GM21360 (cell line): ENCODE results near the gene PIR.

ENCODE experiments used
- ATAC-seq: cut with Tn5 transposase; IDR thresholded peaks from one replicate; pipeline ENCODE4 v1.9.1; 2021; ENCODE audit warnings: mild to moderate bottlenecking, moderate library complexity; ENCODE audit not compliant: unreplicated experiment

PIR gene

DNA sequence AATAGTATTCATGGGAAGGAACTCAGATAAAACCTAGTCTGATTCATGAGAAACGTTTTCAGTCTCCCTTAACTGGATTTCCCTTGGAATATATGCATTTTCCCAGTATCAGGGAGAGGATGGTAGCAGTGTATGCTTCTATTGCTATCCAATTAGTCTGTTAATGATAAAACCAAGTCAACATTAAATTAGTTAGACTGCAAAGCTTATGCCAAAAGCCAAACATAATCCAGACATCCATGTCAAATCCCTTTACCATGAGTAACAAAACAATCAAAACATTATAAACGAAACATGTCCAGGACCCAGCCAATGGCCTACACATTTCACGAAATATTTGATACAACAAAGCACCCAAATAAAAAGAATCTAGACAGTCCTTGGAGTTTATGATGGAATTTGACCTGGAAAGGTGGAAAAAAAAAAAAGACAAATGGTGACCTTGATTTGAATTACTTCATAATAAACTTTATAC is 74.4 kb downstream of the PIR start:
- no peak for ATAC-seq

GRCh38 chrX:15418041-15418706 is 75.0 kb downstream of the PIR start:
- ATAC-seq: no peak

- ATAC-seq: no peak
These were observed 76.8 kb downstream of the PIR start for GRCh38 chrX:15416133-15416993.

GRCh38 chrX:15413101-15413500 is 80.0 kb downstream of the PIR start:
- no peak for ATAC-seq

GRCh38 chrX:15410947-15411346 is 82.2 kb downstream of the PIR start:
- no peak for ATAC-seq

DNA sequence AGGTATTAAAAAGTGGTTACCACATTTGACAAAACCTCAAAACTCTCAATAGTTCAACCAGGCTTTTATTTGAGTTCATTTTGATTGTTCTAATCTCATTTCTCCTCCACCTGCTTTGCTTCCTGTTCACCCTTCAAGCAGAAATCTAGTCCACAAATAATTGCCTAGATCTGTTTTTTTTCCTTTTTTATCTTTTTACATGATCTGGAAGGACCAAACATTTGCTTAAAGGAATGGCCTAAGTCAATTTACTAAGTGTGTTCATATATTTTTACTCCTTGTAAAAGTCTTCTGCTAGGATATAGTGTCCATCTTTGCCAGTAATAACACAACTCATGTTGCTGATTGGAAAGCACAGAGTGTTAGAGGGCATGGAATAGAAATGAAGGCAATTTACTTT is 82.7 kb downstream of the PIR start:
- ATAC-seq: no peak

- ATAC-seq: no peak
These were observed 87.3 kb downstream of the PIR start for GRCh38 chrX:15405846-15406245.

DNA sequence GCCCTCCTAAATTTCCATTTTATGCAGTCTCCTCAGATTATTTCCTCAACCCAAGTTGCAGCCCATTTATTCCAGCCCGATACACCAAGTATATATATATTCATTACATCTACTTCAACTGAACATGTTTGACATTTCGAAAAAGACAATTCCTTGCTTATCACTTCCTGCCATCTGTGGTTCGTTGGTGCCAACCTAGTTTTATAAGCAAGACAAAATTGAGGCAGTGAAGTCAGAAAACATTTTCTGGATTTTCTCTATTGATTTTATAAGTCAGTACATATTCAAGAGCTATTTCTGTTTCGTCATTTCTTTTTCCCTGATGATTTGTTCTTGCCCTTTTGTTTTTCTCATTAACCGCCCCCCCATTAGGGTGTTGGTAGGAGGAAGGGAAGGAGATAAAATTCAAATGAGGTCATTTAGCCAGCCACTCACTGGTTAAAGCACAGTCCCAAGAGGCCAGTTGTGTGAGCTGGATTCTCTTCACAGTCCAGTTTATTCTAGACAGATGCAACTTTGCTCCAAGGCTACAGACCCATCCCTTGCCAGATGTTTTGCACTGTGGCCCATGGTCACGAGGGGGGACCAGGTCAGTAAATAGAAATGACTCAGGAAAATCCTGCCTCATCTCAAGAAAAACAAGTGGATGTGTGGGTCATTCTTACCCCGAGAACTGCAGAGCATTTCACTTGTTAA is 88.6 kb downstream of the PIR start:
- no peak for ATAC-seq

GRCh38 chrX:15401378-15401777 is 91.8 kb downstream of the PIR start:
- ATAC-seq: no peak

GRCh38 chrX:15399962-15400391 is 93.2 kb downstream of the PIR start:
- no peak for ATAC-seq

- ATAC-seq: no peak
These were observed 94.3 kb downstream of the PIR start for GRCh38 chrX:15398874-15399273.

DNA sequence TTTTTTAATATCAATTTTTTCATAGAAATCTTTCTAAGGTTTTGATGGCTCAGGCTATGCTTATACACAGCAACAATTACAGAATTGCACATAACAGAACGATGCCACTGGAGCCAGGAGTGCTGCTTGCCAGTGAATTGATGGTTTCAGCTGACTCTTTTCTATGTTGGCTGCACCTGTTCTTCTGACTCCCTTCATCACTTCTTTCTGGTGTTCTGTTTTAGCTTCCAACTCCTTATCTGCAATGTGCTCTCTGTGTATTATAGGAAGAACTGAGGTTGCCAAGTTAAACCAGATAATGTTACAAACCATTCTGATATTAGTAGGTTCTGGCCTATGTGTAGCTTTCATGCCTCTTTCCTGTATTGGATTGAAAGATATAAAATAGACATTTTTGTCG is 97.3 kb downstream of the PIR start:
- no peak for ATAC-seq

- ATAC-seq: no peak
These were observed 101.3 kb downstream of the PIR start for GRCh38 chrX:15391850-15392249.

- no peak for ATAC-seq
These were observed 108.8 kb downstream of the PIR start, which contains the start of gene VEGFD for GRCh38 chrX:15384304-15384703. Gene VEGFD (minus strand): TSS chrX:15384413. CDS start chrX:15383946, 467 bp downstream.

DNA sequence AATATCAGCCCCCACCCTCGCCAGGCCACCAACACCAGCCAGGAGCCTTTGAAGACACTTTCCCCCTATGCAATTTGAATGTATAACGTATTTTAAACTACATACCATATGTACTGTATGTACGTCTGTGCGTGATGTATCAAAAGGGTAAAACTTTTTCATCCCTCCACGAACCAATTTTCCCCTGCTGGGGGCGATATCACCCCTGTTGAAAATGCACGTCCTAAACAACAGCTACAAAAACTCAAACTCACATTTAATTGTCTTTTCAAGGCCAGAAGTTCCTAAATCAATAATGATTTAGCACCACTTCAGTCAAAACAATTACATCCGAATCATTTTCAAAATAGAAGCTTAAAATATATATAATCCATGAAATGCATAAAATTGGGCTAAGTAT is 110.3 kb downstream of the PIR start:
- no peak for ATAC-seq

GRCh38 chrX:15376956-15377355 is 116.2 kb downstream of the PIR start:
- no peak for ATAC-seq

GRCh38 chrX:15373976-15374375 is 119.2 kb downstream of the PIR start:
- no peak for ATAC-seq

- no peak for ATAC-seq
These were observed 126.4 kb downstream of the PIR start for GRCh38 chrX:15366506-15367352.

DNA sequence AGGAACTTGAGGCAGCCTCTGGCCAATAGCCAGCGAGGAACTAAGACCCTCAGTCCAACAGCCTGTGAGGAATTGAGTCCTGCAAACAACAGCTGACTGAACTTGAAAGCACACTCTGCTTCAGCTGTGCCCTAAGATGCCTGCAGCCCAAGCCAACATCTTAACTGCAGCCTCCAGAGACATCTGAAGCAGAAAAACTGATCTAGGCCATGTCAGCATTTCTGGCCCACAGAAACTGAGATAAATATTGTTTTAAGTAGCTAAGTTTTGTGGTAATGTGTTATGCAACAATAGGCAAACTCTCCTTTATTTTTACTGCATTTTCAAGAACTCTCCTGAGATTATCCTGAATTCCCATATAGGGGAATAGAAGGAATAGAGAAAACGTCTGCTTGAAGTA is 133.4 kb downstream of the PIR start:
- ATAC-seq: no peak

GRCh38 chrX:15358533-15358932 is 134.6 kb downstream of the PIR start:
- no peak for ATAC-seq

DNA sequence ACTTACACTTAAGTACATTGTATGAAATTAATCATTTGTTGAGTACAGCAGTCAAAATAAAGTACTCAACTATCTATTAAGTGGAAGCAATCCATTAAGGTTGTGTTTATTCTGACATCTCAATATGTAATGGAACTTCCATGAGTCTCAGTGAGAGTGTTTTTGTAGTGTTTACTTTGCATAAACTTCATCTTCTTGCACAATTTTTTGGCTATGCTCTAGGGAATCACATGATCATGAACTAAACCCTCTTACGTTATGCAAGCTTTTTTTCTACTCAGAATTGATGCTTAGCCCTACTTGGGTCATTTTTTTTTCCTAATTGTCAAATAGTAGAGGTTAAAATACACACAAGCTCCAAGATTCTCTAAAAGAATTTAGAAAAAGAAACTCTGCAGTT is 136.7 kb downstream of the PIR start:
- no peak for ATAC-seq
